GM12872 (cell line): Measurements from ENCODE around the gene MYLK2.

Experiments used
- TF ChIP-seq, protein P1 (sequence below): IDR thresholded peaks from 3 replicates; pipeline ENCODE4 v1.5.1; 2011; ENCODE audit warnings: low read depth, mild to moderate bottlenecking, low read length, moderate library complexity; ENCODE audit not compliant: insufficient read depth

MYLK2 gene

DNA sequence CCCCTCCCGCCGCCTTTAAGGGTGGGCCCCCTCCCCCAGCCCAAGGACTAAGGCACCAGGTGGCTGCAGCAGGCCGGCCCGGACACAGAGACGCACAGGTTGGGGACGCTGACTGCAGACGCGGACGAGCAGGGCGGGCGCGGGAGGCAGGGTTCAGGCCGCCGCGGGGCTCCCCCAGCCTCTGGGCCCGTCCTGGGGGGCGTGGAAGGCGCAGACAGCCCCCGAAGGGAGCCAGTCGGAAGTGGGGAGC is 41.9 kb downstream of the MYLK2 start:
- TF ChIP-seq, protein P1, sequence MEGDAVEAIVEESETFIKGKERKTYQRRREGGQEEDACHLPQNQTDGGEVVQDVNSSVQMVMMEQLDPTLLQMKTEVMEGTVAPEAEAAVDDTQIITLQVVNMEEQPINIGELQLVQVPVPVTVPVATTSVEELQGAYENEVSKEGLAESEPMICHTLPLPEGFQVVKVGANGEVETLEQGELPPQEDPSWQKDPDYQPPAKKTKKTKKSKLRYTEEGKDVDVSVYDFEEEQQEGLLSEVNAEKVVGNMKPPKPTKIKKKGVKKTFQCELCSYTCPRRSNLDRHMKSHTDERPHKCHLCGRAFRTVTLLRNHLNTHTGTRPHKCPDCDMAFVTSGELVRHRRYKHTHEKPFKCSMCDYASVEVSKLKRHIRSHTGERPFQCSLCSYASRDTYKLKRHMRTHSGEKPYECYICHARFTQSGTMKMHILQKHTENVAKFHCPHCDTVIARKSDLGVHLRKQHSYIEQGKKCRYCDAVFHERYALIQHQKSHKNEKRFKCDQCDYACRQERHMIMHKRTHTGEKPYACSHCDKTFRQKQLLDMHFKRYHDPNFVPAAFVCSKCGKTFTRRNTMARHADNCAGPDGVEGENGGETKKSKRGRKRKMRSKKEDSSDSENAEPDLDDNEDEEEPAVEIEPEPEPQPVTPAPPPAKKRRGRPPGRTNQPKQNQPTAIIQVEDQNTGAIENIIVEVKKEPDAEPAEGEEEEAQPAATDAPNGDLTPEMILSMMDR: no peak

DNA sequence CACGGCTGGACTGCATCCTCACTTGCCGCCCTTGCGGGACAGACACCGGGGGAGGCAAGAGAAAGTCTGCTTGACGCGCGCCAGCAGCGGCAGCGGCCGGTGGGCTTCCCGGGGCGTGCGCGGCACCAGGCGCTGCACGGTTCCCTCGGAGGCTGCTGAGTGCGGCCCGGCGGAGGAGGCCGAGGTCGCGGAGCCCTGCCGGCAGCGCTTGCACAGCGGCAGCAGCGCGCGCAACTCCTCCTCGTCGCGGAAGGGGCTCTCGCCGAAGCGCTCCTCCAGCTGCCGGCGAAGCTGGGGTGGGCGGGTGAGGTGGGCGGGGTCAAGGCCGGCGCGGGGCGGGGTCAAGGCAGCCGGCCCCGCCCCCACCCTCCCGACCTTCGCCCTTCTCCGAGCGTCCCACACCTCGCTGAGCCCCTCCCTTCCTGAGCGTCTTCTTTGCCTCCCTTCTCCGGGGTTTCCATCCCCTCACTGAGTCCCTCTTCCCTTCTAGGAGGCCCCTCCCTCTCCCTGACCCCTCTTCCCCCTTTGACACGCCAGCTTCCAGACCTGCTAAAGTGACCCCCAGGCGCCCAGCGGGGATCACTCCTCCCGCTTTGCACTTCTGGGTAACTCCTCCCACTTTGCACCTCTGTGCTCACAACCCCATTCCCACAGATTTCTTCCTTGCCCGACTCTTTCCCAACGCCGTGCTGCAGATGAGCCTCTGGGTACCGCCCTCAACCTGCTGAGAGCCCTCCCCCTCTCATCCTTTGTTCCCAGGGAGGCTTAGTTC is 42.4 kb downstream of the MYLK2 start:
- TF ChIP-seq, protein P1: no peak

DNA sequence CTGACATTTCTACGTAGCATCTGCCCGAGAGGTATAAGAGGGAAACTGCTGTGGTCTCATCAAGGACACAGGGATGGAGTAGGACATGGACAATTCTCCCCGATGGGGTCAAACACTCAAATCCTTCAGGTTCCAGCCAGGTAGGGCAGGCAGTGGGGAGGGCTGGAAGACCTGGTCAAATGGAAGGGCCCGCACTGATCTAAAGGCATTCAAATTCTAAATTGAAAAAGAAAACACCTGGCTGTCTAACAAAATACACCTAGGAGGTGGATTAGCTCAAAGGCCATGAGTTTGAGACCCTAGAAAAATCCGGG is 43.0 kb downstream of the MYLK2 start:
- TF ChIP-seq, protein P1: no peak

DNA sequence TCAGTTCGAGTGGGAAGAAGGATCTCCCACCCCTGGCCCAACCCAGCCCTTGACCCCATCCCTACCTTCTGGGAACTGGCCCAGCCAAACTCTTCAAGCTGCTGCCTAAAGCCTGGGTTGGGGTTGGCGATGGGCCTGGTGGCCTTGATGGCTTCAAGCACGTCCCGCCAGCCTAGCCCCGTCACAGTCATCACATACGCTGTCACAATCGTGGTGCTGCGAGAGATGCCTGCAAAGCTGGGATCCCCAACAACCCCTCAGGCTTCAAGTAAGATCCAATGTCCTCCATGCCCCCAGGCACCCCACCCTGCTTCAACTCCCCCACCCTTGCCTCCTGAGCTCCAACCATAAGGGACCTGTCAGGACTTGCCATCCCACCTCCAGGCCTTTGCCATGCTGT is 43.4 kb downstream of the MYLK2 start:
- TF ChIP-seq, protein P1: no peak

DNA sequence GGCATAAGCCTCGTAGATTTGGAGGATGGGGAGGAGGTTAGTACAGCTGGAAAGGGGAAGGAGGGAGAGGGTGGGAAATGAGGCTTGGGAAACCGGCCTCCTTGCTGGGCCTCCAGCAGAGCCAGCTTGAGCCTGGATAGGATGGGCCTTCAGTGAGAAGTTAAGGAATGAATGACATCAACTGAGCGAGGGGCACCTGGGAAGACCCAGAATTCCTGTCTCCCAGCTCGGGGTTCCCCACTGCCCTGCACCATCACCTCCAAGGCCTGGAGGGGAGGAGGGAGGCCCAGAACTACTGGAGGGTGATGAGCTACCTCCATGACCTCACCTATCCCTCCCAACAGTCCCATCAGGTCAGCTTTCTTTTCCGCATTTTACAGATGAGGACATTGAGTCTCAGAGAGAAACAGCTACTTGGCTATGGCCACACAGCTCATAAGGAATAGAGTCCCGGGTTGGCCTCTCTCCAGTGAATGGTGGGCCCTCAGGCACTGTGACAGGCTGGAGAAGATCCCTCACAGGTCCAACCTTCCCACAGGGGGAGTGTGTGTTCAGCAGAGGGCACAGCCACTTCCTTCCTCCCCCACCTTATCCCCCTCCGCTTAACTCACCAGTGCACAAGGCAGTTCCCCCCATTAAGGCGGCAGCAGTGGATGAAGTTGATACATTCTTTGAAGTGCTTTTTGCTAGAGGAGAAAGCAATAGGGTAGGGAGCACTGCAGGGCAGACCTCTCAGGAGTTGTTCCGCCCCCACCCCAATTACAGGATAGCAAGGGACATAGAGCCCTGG is 44.3 kb downstream of the MYLK2 start:
- TF ChIP-seq, protein P1: no peak

DNA sequence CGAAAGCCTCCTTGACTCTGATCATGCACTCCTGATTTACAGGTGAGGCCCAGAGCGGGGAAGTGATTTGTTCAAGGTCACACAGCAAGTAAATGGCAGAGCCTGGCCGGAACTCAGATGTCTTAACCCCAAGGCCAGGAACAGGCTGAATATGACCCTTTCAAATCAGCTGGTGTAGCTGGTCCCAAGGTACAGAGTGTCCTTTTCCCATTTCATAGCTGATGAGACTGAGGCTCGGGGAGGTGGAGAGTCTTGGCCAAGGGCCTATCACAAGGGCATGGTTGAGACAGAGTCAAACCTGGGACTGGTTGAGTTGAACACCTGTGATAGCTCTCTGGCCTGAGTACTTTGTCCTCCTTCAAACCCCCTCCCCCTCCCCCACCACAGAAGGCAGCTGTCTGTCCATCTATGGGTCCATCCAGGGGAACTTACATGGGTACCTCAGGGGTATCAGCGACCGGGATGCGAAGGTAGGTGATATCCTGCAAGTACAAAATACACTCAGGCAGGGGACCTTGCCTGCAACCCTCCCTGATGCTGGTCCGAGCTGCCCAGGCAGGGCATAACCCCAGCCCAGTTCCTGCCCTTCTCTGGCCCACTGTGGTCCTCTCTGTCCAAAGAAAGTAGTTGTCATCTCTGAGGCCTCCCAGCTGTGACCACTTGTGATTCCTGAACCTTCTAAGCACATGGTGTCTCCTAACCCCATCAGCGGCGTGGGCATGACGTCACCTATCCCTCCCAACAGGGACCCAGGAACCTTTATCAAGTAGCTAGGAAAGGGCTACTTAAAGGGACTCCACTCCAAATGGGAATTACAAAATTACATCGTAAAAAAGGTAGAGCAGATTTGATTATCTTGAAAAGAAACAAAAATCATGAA is 45.6 kb downstream of the MYLK2 start:
- TF ChIP-seq, protein P1: no peak

DNA sequence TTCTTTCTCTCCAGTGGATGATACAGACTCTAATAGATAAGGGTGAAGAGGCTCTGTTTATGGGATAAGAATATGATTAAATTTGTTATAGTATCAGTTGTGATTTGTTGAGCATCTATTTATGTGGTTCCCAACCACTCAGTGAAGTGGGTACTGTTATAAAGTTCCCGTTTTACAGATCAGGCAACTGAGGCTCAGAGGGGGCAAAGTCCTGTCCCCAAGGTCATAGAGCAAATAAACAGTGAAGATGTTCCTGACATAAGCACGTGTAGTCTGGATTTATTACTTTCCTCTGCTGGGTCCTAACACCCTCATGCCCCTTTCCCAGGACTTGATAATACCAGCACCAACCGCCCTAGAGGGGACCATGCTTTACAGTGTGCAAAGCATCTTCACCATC is 47.1 kb downstream of the MYLK2 start:
- TF ChIP-seq, protein P1: no peak
